Neural crest cell (in vitro differentiated cells): Measurements from ENCODE around the gene RPL12. TPM values are rescaled to one million over a fixed set of nuclear protein-coding genes. Genes with fewer than 3 reads are reported as not detected.
"Not testable (repeated sequence)": the region's sequence is repeated elsewhere in the genome, so short reads cannot be mapped to it uniquely, and the experiment has no call there.

Source experiments
- DNase-seq: peaks from one replicate; pipeline ENCODE4 v3.0.0; 2021; ENCODE audit warnings: low read depth, mixed read lengths, low spot score
- H3K27ac Mint-ChIP-seq: one replicate; pipeline ENCODE4 v1.8.0; 2021; ENCODE audit warnings: mild to moderate bottlenecking, mixed read lengths; ENCODE audit not compliant: unreplicated experiment
- H3K27me3 Mint-ChIP-seq: 2 replicates; pipeline ENCODE4 v1.8.0; 2021; ENCODE audit warnings: low read depth, mild to moderate bottlenecking, mixed read lengths
- H3K36me3 Mint-ChIP-seq: 2 replicates; pipeline ENCODE4 v1.8.0; 2021; ENCODE audit warnings: low read depth, mild to moderate bottlenecking, mixed read lengths
- H3K4me1 Mint-ChIP-seq: 2 replicates; pipeline ENCODE4 v1.8.0; 2021; ENCODE audit warnings: mixed read lengths
- H3K4me3 Mint-ChIP-seq: one replicate; pipeline ENCODE4 v1.8.0; 2021; ENCODE audit warnings: mild to moderate bottlenecking, mixed read lengths
- H3K9me3 Mint-ChIP-seq: 2 replicates; pipeline ENCODE4 v1.8.0; 2021; ENCODE audit warnings: mixed read lengths
- total RNA-seq: library from RNA; stranded (reverse); gene quantifications from 2 replicates; pipeline ENCODE4 v1.2.1, GENCODE V29; 2021
- TF ChIP-seq, protein P1 (sequence below): fragments of 200-600 bp; sonication (generic); conservative IDR thresholded peaks from 2 replicates; pipeline ENCODE4 v1.5.0; 2021; ENCODE audit warnings: antibody characterized with exemption, mild to moderate bottlenecking

RPL12 gene
- total RNA-seq, 1 donor from 2014 or later, result 1,131 TPM

DNA sequence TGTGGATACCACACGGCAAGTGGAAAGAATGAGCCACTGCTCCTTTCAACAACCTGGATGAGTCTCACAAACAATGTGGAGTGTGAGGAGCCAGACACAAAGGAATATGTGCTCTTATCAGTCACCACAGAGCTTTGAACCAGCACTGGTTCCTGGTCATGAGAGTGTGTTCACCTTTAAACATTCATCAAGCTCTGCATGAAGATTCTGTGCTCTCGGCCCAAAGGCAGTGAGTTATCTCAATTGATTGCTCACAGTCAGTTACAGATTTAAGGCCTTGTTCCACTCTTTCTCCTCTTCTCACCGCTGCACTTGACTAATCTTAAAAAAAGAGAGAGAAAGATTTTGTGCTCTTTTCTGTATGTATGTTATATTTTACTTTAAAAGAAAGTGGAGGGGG is 19.5 kb upstream of the RPL12 start:
- TF ChIP-seq, protein P1, sequence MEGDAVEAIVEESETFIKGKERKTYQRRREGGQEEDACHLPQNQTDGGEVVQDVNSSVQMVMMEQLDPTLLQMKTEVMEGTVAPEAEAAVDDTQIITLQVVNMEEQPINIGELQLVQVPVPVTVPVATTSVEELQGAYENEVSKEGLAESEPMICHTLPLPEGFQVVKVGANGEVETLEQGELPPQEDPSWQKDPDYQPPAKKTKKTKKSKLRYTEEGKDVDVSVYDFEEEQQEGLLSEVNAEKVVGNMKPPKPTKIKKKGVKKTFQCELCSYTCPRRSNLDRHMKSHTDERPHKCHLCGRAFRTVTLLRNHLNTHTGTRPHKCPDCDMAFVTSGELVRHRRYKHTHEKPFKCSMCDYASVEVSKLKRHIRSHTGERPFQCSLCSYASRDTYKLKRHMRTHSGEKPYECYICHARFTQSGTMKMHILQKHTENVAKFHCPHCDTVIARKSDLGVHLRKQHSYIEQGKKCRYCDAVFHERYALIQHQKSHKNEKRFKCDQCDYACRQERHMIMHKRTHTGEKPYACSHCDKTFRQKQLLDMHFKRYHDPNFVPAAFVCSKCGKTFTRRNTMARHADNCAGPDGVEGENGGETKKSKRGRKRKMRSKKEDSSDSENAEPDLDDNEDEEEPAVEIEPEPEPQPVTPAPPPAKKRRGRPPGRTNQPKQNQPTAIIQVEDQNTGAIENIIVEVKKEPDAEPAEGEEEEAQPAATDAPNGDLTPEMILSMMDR, result no peak
- no peak for DNase-seq
- no peaks in the 10 kb centered on the region for H3K9me3 Mint-ChIP-seq
- H3K4me3 Mint-ChIP-seq, result no peak overlapping the region
- H3K27me3 Mint-ChIP-seq, result no peaks in the 10 kb centered on the region
- H3K4me1 Mint-ChIP-seq, result no peaks in the 10 kb centered on the region
- H3K36me3 Mint-ChIP-seq, result peaks cover 7% of the 10 kb centered on the region
- no peak overlapping the region for H3K27ac Mint-ChIP-seq

DNA sequence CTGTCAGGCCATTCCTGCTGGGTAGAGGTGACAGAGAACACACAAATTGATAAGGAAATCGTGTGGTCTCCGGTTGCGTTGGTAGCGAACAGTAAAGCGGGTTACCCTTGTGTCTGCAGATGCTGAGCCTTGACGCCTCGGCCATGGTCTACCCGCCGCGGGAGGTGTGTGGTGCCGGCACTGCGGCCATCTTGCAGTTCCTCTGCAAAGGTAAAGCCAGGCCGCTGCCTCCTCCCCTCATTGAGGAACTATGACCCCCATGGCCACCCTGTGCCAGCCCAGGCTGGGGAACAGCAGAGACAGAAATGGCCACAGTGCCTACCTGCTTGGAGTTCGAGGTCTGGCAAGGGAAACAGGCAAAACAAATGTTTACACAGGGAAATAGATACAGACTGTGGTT is 16.4 kb upstream of the RPL12 start:
- no peaks in the 10 kb centered on the region for H3K9me3 Mint-ChIP-seq
- TF ChIP-seq, protein P1, result no peak
- H3K27me3 Mint-ChIP-seq, result no peaks in the 10 kb centered on the region
- H3K4me3 Mint-ChIP-seq, result no peak overlapping the region
- no peak overlapping the region for H3K27ac Mint-ChIP-seq
- no peak for DNase-seq
- peaks cover 7% of the 10 kb centered on the region for H3K36me3 Mint-ChIP-seq
- no peaks in the 10 kb centered on the region for H3K4me1 Mint-ChIP-seq

DNA sequence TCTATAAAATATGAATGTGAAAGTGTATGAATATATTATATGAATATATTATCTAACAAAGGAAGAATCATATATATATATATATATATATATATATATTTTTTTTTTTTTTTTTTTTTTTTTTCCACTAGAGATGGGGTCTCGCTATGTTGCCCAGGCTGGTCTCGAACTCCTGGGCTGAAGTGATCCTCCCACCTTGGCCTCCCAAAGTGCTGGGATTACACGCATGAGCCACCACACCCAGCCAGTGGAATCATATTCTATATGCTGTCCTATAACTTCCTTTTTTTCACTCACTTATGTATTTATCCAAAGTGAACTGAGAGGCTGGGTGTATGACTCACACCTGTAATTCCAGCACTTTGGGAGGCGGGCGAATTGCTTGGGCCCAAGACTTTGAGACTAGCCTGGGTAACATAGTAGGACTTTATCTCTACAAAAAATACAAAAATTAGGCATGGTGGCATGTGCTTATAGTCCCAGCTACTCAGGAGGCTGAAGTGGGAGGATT is 15.3 kb upstream of the RPL12 start:
- H3K9me3 Mint-ChIP-seq, H3K27me3 Mint-ChIP-seq, DNase-seq, H3K4me1 Mint-ChIP-seq, H3K27ac Mint-ChIP-seq, H3K4me3 Mint-ChIP-seq: not testable (repeated sequence)
- H3K36me3 Mint-ChIP-seq, result peaks cover 11% of the 10 kb centered on the region

DNA sequence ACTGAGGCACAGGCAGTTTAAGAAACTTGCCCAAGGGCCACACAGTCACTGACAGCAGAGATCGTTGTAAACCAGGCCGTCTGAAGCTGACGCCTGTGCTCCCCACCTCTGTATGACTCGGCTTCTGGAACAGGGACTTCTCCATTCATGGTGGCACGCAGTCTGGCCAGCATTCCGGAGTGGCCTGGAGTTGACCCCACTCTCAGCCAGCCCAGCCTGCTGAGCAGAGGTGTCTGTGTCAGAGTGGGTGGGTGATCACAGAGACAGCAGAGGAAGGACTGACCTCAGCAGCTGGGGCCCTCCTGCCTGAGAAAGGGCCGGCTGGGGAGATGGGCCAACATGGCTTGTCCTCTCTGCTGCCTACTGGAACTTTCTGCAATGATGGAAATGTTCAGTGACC is 12.7 kb upstream of the RPL12 start:
- TF ChIP-seq, protein P1, result no peak
- Mint-ChIP-seq H3K27me3 (no peaks in the 10 kb centered on the region), H3K4me3 (no peak overlapping the region), H3K27ac (no peak overlapping the region), H3K36me3 (peaks cover 9% of the 10 kb centered on the region), H3K9me3 (no peaks in the 10 kb centered on the region), H3K4me1 (no peaks in the 10 kb centered on the region)
- DNase-seq, result no peak

DNA sequence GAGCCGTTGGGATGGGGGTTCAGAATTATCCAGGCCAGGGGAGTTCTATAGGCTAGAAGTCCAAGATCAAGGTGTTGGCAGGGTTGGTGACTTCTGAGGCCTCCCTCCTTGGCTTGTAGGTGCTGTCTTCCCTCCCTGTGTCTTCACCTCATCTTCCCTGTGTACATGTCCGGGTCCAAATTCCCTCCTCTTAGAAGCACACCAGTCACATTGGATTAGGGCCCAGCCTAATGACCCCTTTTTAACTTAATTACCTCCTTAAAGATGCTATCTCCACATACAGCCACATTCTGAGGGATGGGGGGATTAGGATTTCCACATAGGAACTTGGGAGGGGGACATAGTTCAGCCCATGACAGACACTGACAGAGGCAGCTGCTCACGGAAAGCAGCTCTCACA is 12.2 kb upstream of the RPL12 start:
- no peak overlapping the region for H3K27ac Mint-ChIP-seq
- H3K27me3 Mint-ChIP-seq, result no peaks in the 10 kb centered on the region
- H3K9me3 Mint-ChIP-seq, result no peaks in the 10 kb centered on the region
- DNase-seq, result no peak
- TF ChIP-seq, protein P1, result no peak
- peaks cover 9% of the 10 kb centered on the region for H3K36me3 Mint-ChIP-seq
- no peaks in the 10 kb centered on the region for H3K4me1 Mint-ChIP-seq
- H3K4me3 Mint-ChIP-seq, result no peak overlapping the region

DNA sequence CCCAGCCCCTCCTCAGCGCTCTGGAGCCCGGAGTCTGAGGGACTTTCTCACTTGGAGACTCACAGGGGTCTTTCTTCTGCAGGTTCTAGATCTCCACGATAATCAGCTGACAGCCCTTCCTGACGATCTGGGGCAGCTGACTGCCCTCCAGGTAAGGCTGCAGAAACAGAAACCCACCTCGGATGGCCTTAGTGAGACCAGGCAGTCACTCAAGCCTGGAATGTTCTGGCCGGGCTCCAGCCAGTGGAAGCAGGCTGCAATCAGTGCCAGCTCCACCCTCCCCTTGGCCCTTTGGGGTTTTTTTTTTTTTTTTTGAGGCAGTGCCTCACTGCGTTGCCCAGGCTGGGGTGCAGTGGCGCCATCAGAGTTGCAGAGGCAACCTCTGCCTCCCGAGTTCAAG is 7.7 kb upstream of the RPL12 start:
- no peak for DNase-seq
- H3K27me3 Mint-ChIP-seq, result no peaks in the 10 kb centered on the region
- H3K27ac Mint-ChIP-seq, result no peak overlapping the region
- no peak overlapping the region for H3K4me3 Mint-ChIP-seq
- TF ChIP-seq, protein P1, result no peak
- no peaks in the 10 kb centered on the region for H3K9me3 Mint-ChIP-seq
- H3K36me3 Mint-ChIP-seq, result peaks cover 7% of the 10 kb centered on the region
- no peaks in the 10 kb centered on the region for H3K4me1 Mint-ChIP-seq
